Smooth muscle cell of bladder (primary cell): ENCODE data around the gene SCYGR2. TPM values are rescaled to one million over a fixed set of nuclear protein-coding genes. Genes with fewer than 3 reads are reported as not detected.

Experiments used
- total RNA-seq: library from RNA; depleted of rRNA; stranded (reverse); fragments of >200 nt; gene quantifications from 2 replicates; pipeline ENCODE4 v1.2.3, GENCODE V29; 2014

Gene SCYGR2, protein sequence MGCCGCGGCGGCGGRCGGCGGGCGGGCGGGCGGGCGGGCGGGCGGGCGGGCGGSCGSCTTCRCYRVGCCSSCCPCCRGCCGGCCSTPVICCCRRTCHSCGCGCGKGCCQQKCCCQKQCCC
- total RNA-seq = not detected in 2 replicates

GRCh38 chr2:227598835-227599503 lies at the start of gene SCYGR2:
Gene SCYGR2, plus strand, starts transcription at chr2:227598893. Its CDS starts 0 bp downstream, at chr2:227598893.

DNA sequence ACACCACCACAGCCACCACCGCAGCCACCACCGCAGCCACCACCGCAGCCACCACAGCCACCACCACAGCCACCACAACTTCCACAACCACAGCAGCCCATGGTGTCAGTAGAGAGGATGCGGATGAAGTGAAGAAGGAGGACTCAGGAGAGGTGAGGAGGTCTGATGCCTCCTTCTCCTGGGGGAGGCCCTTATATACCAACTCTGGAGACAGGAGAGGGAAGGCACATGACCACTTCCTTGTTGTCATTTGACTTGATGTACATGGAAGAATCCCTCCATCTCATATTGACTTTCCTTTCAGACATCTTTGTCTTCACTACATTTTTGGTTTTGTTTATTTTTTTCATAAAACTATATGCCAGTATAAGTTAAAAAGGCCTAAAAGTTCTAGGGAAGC lies 16.0 kb downstream of the SCYGR2 start, which contains the start of gene SCYGR3:
Gene SCYGR3, minus strand, starts transcription at position 101 of the 400 bp plus-strand sequence. Its CDS starts 0 bp downstream, at position 101.

DNA sequence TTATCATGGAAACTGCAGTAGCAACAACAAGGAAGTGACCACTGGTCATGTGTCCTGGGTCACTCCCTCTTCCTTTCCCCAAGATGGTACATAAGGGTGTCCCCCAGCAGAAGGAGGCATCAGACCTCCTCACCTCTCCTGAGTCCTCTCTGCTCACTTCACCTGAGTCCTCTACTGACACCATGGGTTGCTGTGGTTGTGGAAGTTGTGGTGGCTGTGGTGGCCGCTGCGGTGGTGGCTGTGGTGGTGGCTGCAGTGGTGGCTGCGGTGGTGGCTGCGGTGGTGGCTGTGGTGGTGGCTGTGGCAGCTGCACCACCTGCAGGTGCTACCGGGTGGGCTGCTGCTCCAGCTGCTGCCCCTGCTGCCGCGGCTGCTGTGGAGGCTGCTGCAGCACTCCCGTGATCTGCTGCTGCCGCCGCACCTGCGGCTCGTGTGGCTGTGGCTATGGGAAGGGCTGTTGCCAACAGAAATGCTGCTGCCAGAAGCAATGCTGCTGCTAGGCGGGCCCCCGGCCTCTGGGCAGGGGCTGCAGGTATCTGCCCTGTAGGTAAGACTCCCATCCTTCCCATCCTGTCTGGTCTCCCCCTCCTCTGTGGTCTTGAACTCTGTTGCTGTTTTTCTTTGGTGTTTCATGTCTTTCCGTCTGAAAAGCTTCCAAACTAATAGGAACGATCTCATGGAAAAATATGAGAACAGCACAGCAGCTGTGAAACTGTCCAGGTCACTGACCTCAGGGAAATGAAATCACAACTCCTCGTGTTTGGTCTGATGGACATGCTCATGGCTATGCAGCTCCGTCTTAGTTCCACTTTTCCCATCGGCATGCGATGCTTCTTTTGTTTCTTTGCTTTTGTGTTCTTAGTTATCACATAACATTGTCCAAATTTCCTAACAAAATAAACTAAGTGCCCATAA lies 18.9 kb downstream of the SCYGR2 start, which contains the start of gene SCYGR4:
Gene SCYGR4, plus strand, starts transcription at position 183 of the 915 bp plus-strand sequence. Its CDS starts 0 bp downstream, at position 183.

Other genes with a start within 250 kb of the SCYGR2 start
- under 0.01 and 0.09 TPM in 2 replicates for gene TM4SF20, start 219.6 kb upstream of the SCYGR2 start, total RNA-seq
- gene SCYGR1, start 210.9 kb upstream of the SCYGR2 start, total RNA-seq = not detected in 2 replicates
- 56.0 and 68.4 TPM in 2 replicates for gene AGFG1, start 126.7 kb upstream of the SCYGR2 start, total RNA-seq
- not detected in 2 replicates for gene SCYGR3, start 15.9 kb downstream of the SCYGR2 start, total RNA-seq
- gene SCYGR4, start 18.6 kb downstream of the SCYGR2 start, total RNA-seq = 0.09 TPM in 1 of 2 replicates, not detected in the other
- not detected in 2 replicates for gene SCYGR5, start 67.9 kb downstream of the SCYGR2 start, total RNA-seq
- gene SLC19A3, start 119.1 kb downstream of the SCYGR2 start, total RNA-seq = 1.0 and 2.1 TPM in 2 replicates
- gene SCYGR6, start 125.9 kb downstream of the SCYGR2 start, total RNA-seq = not detected in 2 replicates
- gene SCYGR7, start 129.4 kb downstream of the SCYGR2 start, total RNA-seq = not detected in 2 replicates
- not detected in 2 replicates for gene SCYGR8, start 147.0 kb downstream of the SCYGR2 start, total RNA-seq
- 0.28 TPM in 1 of 2 replicates, not detected in the other for gene CCL20, start 214.9 kb downstream of the SCYGR2 start, total RNA-seq